ENCODE measurements around the gene RHOBTB1.

Gene RHOBTB1

GRCh38 chr10:60965696-60966095, 21.7 kb upstream of the RHOBTB1 start:
- Histone ChIP-seq H3K9me3 (replicated peaks in 1 of 2; ENCODE audit: control insufficient read depth in 2 of 2, insufficient read depth in 1 of 2, low read depth in 1 of 2, low read length in 2 of 2) (no peaks in the 10 kb centered on the region), H2AK5ac (ENCODE audit: low read depth, low read length) (no peak overlapping the region), H2BK15ac (ENCODE audit: low read length) (no peak overlapping the region), H2BK120ac (ENCODE audit: low read depth, low read length) (no peak overlapping the region), H3K4ac (ENCODE audit: low read length) (no peak overlapping the region), H3K27me3 (ENCODE audit: control insufficient read depth in 3 of 3, insufficient read depth in 3 of 3, low read depth in 1 of 3, low read length in 3 of 3) (no peaks in the 10 kb centered on the region), H4K8ac (ENCODE audit: low read depth, low read length) (no peak overlapping the region), H2BK5ac (ENCODE audit: low read length) (no peak overlapping the region), H3K4me3 (ENCODE audit: low read length in 2 of 2) (no peak overlapping the region), H4K91ac (ENCODE audit: low read depth, low read length, poor library complexity) (no peak overlapping the region), H3K4me2 (ENCODE audit: insufficient read depth, low read length, poor library complexity, severe bottlenecking) (no peak overlapping the region), H3K36me3 (replicated peaks in 1 of 2; ENCODE audit: control insufficient read depth in 2 of 2, insufficient read depth in 2 of 2, low read length in 2 of 2) (no peaks in the 10 kb centered on the region), H2BK12ac (ENCODE audit: low read length) (no peak overlapping the region), H3K14ac (ENCODE audit: low read length) (no peak overlapping the region), H3K18ac (ENCODE audit: low read length) (no peak overlapping the region), H3K23ac (ENCODE audit: low read depth, low read length, poor library complexity) (no peak overlapping the region), H3K4me1 (ENCODE audit: control insufficient read depth in 2 of 2, insufficient read depth in 1 of 2, low read depth in 1 of 2, low read length in 2 of 2) (peaks cover 0 to 10% of the 10 kb centered on the region in 2 donors), H2AFZ (ENCODE audit: low read length) (no peak overlapping the region), H3K27ac (replicated peaks; ENCODE audit: low read length) (no peak overlapping the region), H3K9ac (ENCODE audit: low read depth, low read length, poor library complexity) (no peak overlapping the region), H3K79me1 (ENCODE audit: low read depth, low read length) (no peaks in the 10 kb centered on the region)
- DNase-seq (ENCODE audit: low spot score): no peak
- no CpG with 5 or more reads among the region's 3 CpGs for WGBS, 2 donors (ENCODE audit: extremely low coverage in 2 of 2, insufficient read length in 2 of 2, insufficient replicate concordance in 1 of 2)

DNA sequence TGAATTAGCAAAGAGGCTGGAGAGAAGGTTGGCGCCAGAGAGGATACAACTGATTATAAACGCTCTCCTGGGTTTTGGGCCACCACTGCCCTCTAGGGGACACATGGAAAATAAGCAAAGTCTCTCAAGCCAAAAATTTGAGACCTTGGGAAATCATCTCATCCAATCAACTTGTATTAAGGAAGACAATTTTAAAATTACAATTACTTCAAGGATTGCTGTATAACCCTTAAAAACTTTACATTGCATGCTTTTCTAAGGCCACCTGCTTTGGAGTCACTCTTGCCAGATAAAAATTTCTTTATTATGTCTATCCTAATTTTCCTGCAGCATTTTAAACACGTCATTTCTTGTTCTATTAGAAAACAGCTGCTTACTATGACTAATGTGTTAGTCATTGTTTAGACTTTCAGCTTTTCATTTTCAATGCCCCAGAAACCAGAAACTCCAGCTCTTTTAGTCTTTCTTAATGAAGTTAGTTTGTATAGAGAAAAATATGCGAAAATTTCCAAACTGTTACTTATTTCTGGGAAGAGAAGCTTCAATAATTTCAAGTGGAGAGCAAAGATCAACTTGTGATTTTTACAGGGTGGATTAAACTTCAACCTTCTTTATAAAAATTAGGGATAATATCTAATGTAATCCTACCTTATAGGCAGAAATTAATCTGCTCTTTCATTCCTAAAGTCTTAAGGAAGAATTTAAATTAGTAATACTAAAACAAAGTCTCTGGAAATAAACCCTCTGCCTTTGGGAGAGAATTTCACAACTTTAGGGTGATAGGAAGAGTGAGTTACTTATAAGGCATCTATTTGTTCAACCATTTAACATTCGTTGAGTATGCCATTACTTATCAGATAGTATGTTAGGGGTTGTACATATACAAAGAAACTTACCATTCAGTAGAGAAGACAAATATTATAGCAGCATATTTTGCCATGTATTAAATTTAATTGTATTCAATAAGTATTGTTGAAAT, 20.6 kb upstream of the RHOBTB1 start:
- no peak overlapping the region for H3K4me3 ChIP-seq (ENCODE audit: low read length in 2 of 2)
- H2AK5ac ChIP-seq (ENCODE audit: low read depth, low read length): no peak overlapping the region
- no peak overlapping the region for H4K8ac ChIP-seq (ENCODE audit: low read depth, low read length)
- no CpG with 5 or more reads among the region's 5 CpGs for WGBS, 2 donors (ENCODE audit: extremely low coverage in 2 of 2, insufficient read length in 2 of 2, insufficient replicate concordance in 1 of 2)
- H3K4me2 ChIP-seq (ENCODE audit: insufficient read depth, low read length, poor library complexity, severe bottlenecking): no peak overlapping the region
- H3K23ac ChIP-seq (ENCODE audit: low read depth, low read length, poor library complexity): no peak overlapping the region
- H3K27ac ChIP-seq (replicated peaks; ENCODE audit: low read length): no peak overlapping the region
- H3K9me3 ChIP-seq (replicated peaks in 1 of 2; ENCODE audit: control insufficient read depth in 2 of 2, insufficient read depth in 1 of 2, low read depth in 1 of 2, low read length in 2 of 2): no peaks in the 10 kb centered on the region
- no peak overlapping the region for H2BK5ac ChIP-seq (ENCODE audit: low read length)
- no peak overlapping the region for H2BK15ac ChIP-seq (ENCODE audit: low read length)
- no peak overlapping the region for H3K9ac ChIP-seq (ENCODE audit: low read depth, low read length, poor library complexity)
- DNase-seq (ENCODE audit: low spot score): peak; percentile 56
- H3K4me1 ChIP-seq (ENCODE audit: control insufficient read depth in 2 of 2, insufficient read depth in 1 of 2, low read depth in 1 of 2, low read length in 2 of 2): peaks cover 0 to 10% of the 10 kb centered on the region in 2 donors
- H3K27me3 ChIP-seq (ENCODE audit: control insufficient read depth in 3 of 3, insufficient read depth in 3 of 3, low read depth in 1 of 3, low read length in 3 of 3): no peaks in the 10 kb centered on the region
- H2AFZ ChIP-seq (ENCODE audit: low read length): peak overlapping the region; percentile 31
- H3K79me1 ChIP-seq (ENCODE audit: low read depth, low read length): no peaks in the 10 kb centered on the region
- H3K14ac ChIP-seq (ENCODE audit: low read length): no peak overlapping the region
- no peak overlapping the region for H3K4ac ChIP-seq (ENCODE audit: low read length)
- H4K91ac ChIP-seq (ENCODE audit: low read depth, low read length, poor library complexity): no peak overlapping the region
- no peak overlapping the region for H2BK12ac ChIP-seq (ENCODE audit: low read length)
- H2BK120ac ChIP-seq (ENCODE audit: low read depth, low read length): no peak overlapping the region
- no peaks in the 10 kb centered on the region for H3K36me3 ChIP-seq (replicated peaks in 1 of 2; ENCODE audit: control insufficient read depth in 2 of 2, insufficient read depth in 2 of 2, low read length in 2 of 2)
- H3K18ac ChIP-seq (ENCODE audit: low read length): no peak overlapping the region

DNA sequence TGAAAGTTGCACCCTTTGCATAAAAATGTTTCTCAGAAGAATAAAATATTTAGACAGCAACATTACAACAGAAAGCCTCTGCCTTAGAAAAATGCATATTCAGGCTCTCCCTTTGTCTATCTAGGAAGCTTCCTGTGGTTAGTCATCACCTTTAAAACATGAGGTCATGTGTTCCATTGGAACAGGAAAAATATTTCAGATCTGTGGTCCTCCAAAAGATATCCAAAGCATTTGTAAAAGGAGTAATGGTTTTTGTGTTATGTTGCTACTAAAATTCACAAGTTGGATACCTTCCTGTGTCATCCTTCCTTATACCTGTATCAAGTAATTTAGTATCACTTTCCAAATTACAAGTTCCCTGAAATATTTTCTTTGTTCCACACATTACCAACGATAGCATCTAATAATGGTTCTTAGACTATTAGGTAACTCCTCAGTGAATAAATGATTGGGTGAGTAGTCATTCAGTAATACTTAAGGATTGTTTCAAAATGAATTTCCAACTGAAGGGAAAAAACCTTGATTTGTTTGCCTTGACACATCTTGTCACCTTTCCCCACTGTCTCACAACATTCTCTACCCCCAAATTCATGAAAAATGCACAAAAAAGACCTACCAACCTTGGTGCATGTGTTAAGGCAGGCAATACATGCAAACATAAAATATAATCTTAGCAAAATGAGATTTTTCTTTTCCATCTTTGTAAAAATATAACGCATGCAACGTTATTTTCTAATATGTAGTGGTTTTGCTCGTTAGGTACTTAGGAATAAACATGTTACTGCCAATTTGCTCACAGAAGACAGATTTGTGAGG, 19.7 kb upstream of the RHOBTB1 start:
- no peak for DNase-seq (ENCODE audit: low spot score)
- no peaks in the 10 kb centered on the region for H3K36me3 ChIP-seq (replicated peaks in 1 of 2; ENCODE audit: control insufficient read depth in 2 of 2, insufficient read depth in 2 of 2, low read length in 2 of 2)
- no peak overlapping the region for H3K4ac ChIP-seq (ENCODE audit: low read length)
- H3K27me3 ChIP-seq (ENCODE audit: control insufficient read depth in 3 of 3, insufficient read depth in 3 of 3, low read depth in 1 of 3, low read length in 3 of 3): no peaks in the 10 kb centered on the region
- no peak overlapping the region for H3K14ac ChIP-seq (ENCODE audit: low read length)
- H2AK5ac ChIP-seq (ENCODE audit: low read depth, low read length): no peak overlapping the region
- H3K4me1 ChIP-seq (ENCODE audit: control insufficient read depth in 2 of 2, insufficient read depth in 1 of 2, low read depth in 1 of 2, low read length in 2 of 2): peaks cover 0 to 10% of the 10 kb centered on the region in 2 donors
- no peak overlapping the region for H4K8ac ChIP-seq (ENCODE audit: low read depth, low read length)
- H3K9ac ChIP-seq (ENCODE audit: low read depth, low read length, poor library complexity): no peak overlapping the region
- no CpG with 5 or more reads among the region's 4 CpGs for WGBS, 2 donors (ENCODE audit: extremely low coverage in 2 of 2, insufficient read length in 2 of 2, insufficient replicate concordance in 1 of 2)
- H2BK12ac ChIP-seq (ENCODE audit: low read length): no peak overlapping the region
- H3K9me3 ChIP-seq (replicated peaks in 1 of 2; ENCODE audit: control insufficient read depth in 2 of 2, insufficient read depth in 1 of 2, low read depth in 1 of 2, low read length in 2 of 2): no peaks in the 10 kb centered on the region
- H2BK5ac ChIP-seq (ENCODE audit: low read length): no peak overlapping the region
- H3K23ac ChIP-seq (ENCODE audit: low read depth, low read length, poor library complexity): no peak overlapping the region
- no peak overlapping the region for H3K4me3 ChIP-seq (ENCODE audit: low read length in 2 of 2)
- no peak overlapping the region for H4K91ac ChIP-seq (ENCODE audit: low read depth, low read length, poor library complexity)
- H3K18ac ChIP-seq (ENCODE audit: low read length): no peak overlapping the region
- H2BK120ac ChIP-seq (ENCODE audit: low read depth, low read length): no peak overlapping the region
- no peak overlapping the region for H3K27ac ChIP-seq (replicated peaks; ENCODE audit: low read length)
- no peaks in the 10 kb centered on the region for H3K79me1 ChIP-seq (ENCODE audit: low read depth, low read length)
- H2BK15ac ChIP-seq (ENCODE audit: low read length): no peak overlapping the region
- H2AFZ ChIP-seq (ENCODE audit: low read length): peak overlapping the region; percentile 31
- H3K4me2 ChIP-seq (ENCODE audit: insufficient read depth, low read length, poor library complexity, severe bottlenecking): no peak overlapping the region

- Histone ChIP-seq H3K18ac (ENCODE audit: low read length) (no peak overlapping the region), H3K4me3 (ENCODE audit: low read length in 2 of 2) (no peak overlapping the region), H3K4me1 (ENCODE audit: control insufficient read depth in 2 of 2, insufficient read depth in 1 of 2, low read depth in 1 of 2, low read length in 2 of 2) (peaks cover 0 to 10% of the 10 kb centered on the region in 2 donors), H3K27ac (replicated peaks; ENCODE audit: low read length) (no peak overlapping the region), H2BK5ac (ENCODE audit: low read length) (no peak overlapping the region), H2AK5ac (ENCODE audit: low read depth, low read length) (no peak overlapping the region), H3K14ac (ENCODE audit: low read length) (no peak overlapping the region), H2BK12ac (ENCODE audit: low read length) (no peak overlapping the region), H3K79me1 (ENCODE audit: low read depth, low read length) (no peaks in the 10 kb centered on the region), H3K9ac (ENCODE audit: low read depth, low read length, poor library complexity) (no peak overlapping the region), H4K91ac (ENCODE audit: low read depth, low read length, poor library complexity) (no peak overlapping the region), H3K4ac (ENCODE audit: low read length) (no peak overlapping the region), H3K36me3 (replicated peaks in 1 of 2; ENCODE audit: control insufficient read depth in 2 of 2, insufficient read depth in 2 of 2, low read length in 2 of 2) (no peaks in the 10 kb centered on the region), H3K9me3 (replicated peaks in 1 of 2; ENCODE audit: control insufficient read depth in 2 of 2, insufficient read depth in 1 of 2, low read depth in 1 of 2, low read length in 2 of 2) (no peaks in the 10 kb centered on the region), H3K4me2 (ENCODE audit: insufficient read depth, low read length, poor library complexity, severe bottlenecking) (no peak overlapping the region), H3K27me3 (ENCODE audit: control insufficient read depth in 3 of 3, insufficient read depth in 3 of 3, low read depth in 1 of 3, low read length in 3 of 3) (no peaks in the 10 kb centered on the region), H3K23ac (ENCODE audit: low read depth, low read length, poor library complexity) (no peak overlapping the region), H2AFZ (ENCODE audit: low read length) (peak overlapping the region; percentile 31), H2BK120ac (ENCODE audit: low read depth, low read length) (no peak overlapping the region), H4K8ac (ENCODE audit: low read depth, low read length) (no peak overlapping the region), H2BK15ac (ENCODE audit: low read length) (no peak overlapping the region)
- no CpG with 5 or more reads among the region's 3 CpGs for WGBS, 2 donors (ENCODE audit: extremely low coverage in 2 of 2, insufficient read length in 2 of 2, insufficient replicate concordance in 1 of 2)
- no peak for DNase-seq (ENCODE audit: low spot score)
Measured at GRCh38 chr10:60962946-60963345, 19.0 kb upstream of the RHOBTB1 start.

All from neuronal stem cell (in vitro differentiated cells).